SU-DHL-6 (cell line): Measurements from ENCODE around the gene MAP3K19.
A peak's percentile ranks its signal among the peaks of the same experiment; 100 is the strongest.

Source experiments
- H2AFZ ChIP-seq: fragments of 200-600 bp; sonication (generic); 2 replicates; pipeline ENCODE4 v1.6.1; 2014; ENCODE audit warnings: low read depth, mild to moderate bottlenecking, moderate library complexity, mixed read lengths, antibody characterized with exemption, low read length; ENCODE audit not compliant: severe bottlenecking
- H3F3A ChIP-seq: fragments of 200-600 bp; shearing (Covaris generic); 2 replicates; pipeline ENCODE4 v1.6.0; 2016; ENCODE audit warnings: antibody characterized with exemption, mild to moderate bottlenecking; ENCODE audit not compliant: insufficient read depth
- H3K27ac ChIP-seq: fragments of 200-600 bp; sonication (generic); 2 replicates; pipeline ENCODE4 v1.5.1; 2016; ENCODE audit warnings: low read depth, mild to moderate bottlenecking, low read length, moderate library complexity, mixed read lengths
- H3K27me3 ChIP-seq: fragments of 200-600 bp; sonication (generic), shearing (Covaris generic); 2 replicates; pipeline ENCODE4 v1.6.0; 2014; ENCODE audit warnings: mild to moderate bottlenecking, low read length
- H3K36me3 ChIP-seq: fragments of 200-600 bp; sonication (generic); 2 replicates; pipeline ENCODE4 v1.6.1; 2014; ENCODE audit warnings: mild to moderate bottlenecking, low read length, mixed read lengths
- H3K4me2 ChIP-seq: fragments of 300-600, 200-600 bp; shearing (Covaris generic), sonication (generic); 2 replicates; pipeline ENCODE4 v1.6.0; 2014; ENCODE audit warnings: low read length, low read depth, mild to moderate bottlenecking; ENCODE audit not compliant: poor library complexity, severe bottlenecking
- H3K4me3 ChIP-seq: fragments of 200-600 bp; sonication (generic); 2 replicates; pipeline ENCODE4 v1.5.1; 2014; ENCODE audit warnings: antibody characterized with exemption, low read length, mild to moderate bottlenecking, mixed read lengths; ENCODE audit not compliant: insufficient read depth, poor library complexity, severe bottlenecking
- H3K79me2 ChIP-seq: fragments of 200-600 bp; sonication (generic); 2 replicates; pipeline ENCODE4 v1.6.1; 2014; ENCODE audit warnings: mild to moderate bottlenecking, low read length, moderate library complexity; ENCODE audit not compliant: insufficient read depth
- H3K9ac ChIP-seq: fragments of 200-600 bp; sonication (generic); 2 replicates; pipeline ENCODE4 v1.7.0; 2014; ENCODE audit warnings: mild to moderate bottlenecking, low read length
- H3K9me2 ChIP-seq: fragments of 200-600 bp; sonication (generic); replicated peaks from 2 replicates; pipeline ENCODE4 v1.6.1; 2014; ENCODE audit warnings: low read length; ENCODE audit not compliant: insufficient read depth
- H3K9me3 ChIP-seq: fragments of 200-600 bp; sonication (generic); 2 replicates; pipeline ENCODE4 v1.6.1; 2014; ENCODE audit warnings: low read length, mixed read lengths; ENCODE audit not compliant: insufficient read depth
- H4K20me1 ChIP-seq: fragments of 200-600 bp; sonication (generic); 2 replicates; pipeline ENCODE4 v1.6.1; 2014; ENCODE audit warnings: low read depth, mild to moderate bottlenecking, antibody characterized with exemption, low read length, moderate library complexity, mixed read lengths
- EZH2phosphoT487 ChIP-seq: fragments of 200-600 bp; sonication (generic), shearing (Covaris generic); conservative IDR thresholded peaks from 2 replicates; pipeline ENCODE4 v1.6.1; 2018; ENCODE audit warnings: mild to moderate bottlenecking, antibody characterized with exemption, low read length, moderate library complexity, mixed read lengths
- TF ChIP-seq, protein P1 (sequence below): fragments of 200-600 bp; sonication (generic); IDR thresholded peaks from one replicate; pipeline ENCODE4 v1.5.1; 2017; ENCODE audit warnings: antibody characterized with exemption, mild to moderate bottlenecking, low read length, moderate library complexity; ENCODE audit not compliant: insufficient read depth, poor library complexity, severe bottlenecking

MAP3K19 gene

DNA sequence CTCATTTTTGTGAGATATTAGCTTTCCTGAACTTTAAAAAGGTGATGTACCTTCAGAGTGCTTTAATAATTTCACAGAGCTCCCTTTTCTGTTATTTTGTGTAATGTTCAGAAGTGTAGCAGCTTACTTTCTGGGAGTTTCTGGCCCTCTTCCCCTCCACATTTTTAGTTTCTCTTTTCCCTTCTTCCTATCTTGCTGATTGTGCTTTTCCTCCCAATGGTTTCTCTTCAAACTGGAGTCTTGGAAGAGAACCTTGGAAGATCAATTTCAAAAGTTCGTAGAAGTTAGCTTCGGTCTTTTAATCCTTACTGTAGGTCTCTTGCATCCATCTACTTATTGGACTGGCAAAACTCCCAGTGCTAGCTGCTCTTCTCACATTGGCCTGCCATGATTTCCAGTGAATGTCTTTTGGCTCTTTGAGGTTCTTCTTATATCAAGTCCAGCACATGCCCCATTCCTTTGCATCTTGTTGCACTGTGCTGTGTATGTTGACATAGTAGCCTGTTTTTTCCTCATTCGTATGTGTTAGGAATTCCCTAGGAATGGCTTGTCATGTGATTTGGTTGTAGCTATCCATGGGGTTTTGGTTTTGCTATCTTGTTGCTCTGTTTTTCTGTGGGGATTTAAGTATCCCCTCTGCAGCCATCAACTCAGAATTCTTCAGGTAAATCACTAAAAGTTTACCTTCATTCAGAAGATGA, 120.9 kb downstream of the MAP3K19 start:
- no peak overlapping the region for H2AFZ ChIP-seq
- H3K27me3 ChIP-seq = no peaks in the 10 kb centered on the region
- TF ChIP-seq, protein P1, sequence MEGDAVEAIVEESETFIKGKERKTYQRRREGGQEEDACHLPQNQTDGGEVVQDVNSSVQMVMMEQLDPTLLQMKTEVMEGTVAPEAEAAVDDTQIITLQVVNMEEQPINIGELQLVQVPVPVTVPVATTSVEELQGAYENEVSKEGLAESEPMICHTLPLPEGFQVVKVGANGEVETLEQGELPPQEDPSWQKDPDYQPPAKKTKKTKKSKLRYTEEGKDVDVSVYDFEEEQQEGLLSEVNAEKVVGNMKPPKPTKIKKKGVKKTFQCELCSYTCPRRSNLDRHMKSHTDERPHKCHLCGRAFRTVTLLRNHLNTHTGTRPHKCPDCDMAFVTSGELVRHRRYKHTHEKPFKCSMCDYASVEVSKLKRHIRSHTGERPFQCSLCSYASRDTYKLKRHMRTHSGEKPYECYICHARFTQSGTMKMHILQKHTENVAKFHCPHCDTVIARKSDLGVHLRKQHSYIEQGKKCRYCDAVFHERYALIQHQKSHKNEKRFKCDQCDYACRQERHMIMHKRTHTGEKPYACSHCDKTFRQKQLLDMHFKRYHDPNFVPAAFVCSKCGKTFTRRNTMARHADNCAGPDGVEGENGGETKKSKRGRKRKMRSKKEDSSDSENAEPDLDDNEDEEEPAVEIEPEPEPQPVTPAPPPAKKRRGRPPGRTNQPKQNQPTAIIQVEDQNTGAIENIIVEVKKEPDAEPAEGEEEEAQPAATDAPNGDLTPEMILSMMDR = no peak
- TF ChIP-seq EZH2phosphoT487 = no peak
- peaks cover 28% of the 10 kb centered on the region; the same call in 1 of the 2 replicates for H3K36me3 ChIP-seq
- H3K9me3 ChIP-seq = no peaks in the 10 kb centered on the region
- H3F3A ChIP-seq = peaks cover 12% of the 10 kb centered on the region; the same call in 1 of the 2 replicates
- H4K20me1 ChIP-seq = peaks cover 79% of the 10 kb centered on the region
- H3K9me2 ChIP-seq = no peaks in the 10 kb centered on the region
- no peak overlapping the region for H3K9ac ChIP-seq
- peak overlapping the region; percentile 9 for H3K4me2 ChIP-seq
- peaks cover 100% of the 10 kb centered on the region for H3K79me2 ChIP-seq
- H3K4me3 ChIP-seq = no peak overlapping the region
- no peak overlapping the region for H3K27ac ChIP-seq

GRCh38 chr2:134924912-134925311, 122.3 kb downstream of the MAP3K19 start:
- H4K20me1 ChIP-seq = peaks cover 82% of the 10 kb centered on the region
- TF ChIP-seq EZH2phosphoT487 = no peak
- TF ChIP-seq, protein P1 = no peak
- no peaks in the 10 kb centered on the region for H3K9me3 ChIP-seq
- peaks cover 34% of the 10 kb centered on the region for H3K36me3 ChIP-seq
- H3K4me3 ChIP-seq = no peak overlapping the region
- H3K9me2 ChIP-seq = no peaks in the 10 kb centered on the region
- H3K9ac ChIP-seq = no peak overlapping the region
- H3K4me2 ChIP-seq = no peak overlapping the region
- H3K27me3 ChIP-seq = no peaks in the 10 kb centered on the region
- no peak overlapping the region for H2AFZ ChIP-seq
- H3K27ac ChIP-seq = no peak overlapping the region
- H3K79me2 ChIP-seq = peaks cover 100% of the 10 kb centered on the region
- 0 out of 2 replicates have a peak, but pooled peaks cover 12% of the 10 kb centered on the region for H3F3A ChIP-seq

DNA sequence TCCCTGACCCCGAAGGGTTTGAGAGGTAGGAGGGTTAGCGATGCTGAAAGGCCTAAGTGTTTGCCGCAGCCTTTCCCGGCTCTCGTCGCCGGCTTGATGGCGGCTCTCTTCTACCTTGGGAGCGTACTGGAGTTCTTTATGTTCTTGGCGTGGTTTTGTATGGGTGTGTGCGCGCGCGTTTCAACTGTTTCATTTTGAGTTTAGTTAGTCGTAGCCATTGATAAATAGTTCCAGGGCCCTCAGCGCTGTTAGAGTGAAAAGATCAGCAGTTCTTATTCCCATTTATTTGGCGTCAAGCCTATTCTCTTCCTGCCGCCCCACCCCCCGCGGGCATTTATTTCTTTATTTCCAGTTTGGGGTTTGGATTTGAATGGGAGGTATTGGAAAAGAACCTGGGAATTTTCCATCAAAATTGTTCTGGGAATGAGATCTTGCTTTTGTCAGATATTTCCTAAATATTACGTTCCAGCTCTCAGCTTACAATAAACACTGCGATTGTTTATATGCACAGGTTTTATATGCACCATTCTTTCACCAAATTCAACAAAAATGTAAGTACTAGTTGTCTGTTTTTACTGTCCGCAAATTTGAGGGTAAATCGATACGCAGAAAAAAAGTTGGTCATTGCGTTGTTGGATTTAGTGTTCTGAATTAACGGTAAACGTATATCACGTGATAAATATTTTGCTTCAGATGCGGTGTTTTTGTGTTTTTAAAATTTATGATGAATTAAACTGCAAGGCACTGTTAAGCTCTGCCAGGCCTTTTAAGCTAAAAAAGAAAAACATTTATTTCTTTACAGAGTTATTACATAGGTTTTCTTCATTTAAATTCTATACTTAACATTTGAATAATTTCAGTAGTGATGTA, 127.7 kb downstream of the MAP3K19 start:
- H3F3A ChIP-seq = peaks cover 19% of the 10 kb centered on the region
- peak overlapping the region; percentile 97 for H3K27ac ChIP-seq
- H3K4me3 ChIP-seq = peak overlapping the region; percentile 93
- peaks cover 59% of the 10 kb centered on the region for H3K79me2 ChIP-seq
- H3K9me3 ChIP-seq = no peaks in the 10 kb centered on the region
- H3K9me2 ChIP-seq = no peaks in the 10 kb centered on the region
- peak overlapping the region; percentile 100 for H3K4me2 ChIP-seq
- H3K36me3 ChIP-seq = peaks cover 28% of the 10 kb centered on the region
- H3K27me3 ChIP-seq = no peaks in the 10 kb centered on the region
- H4K20me1 ChIP-seq = peaks cover 45% of the 10 kb centered on the region
- no peak for TF ChIP-seq EZH2phosphoT487
- TF ChIP-seq, protein P1 = no peak
- H2AFZ ChIP-seq = peak overlapping the region; percentile 66
- H3K9ac ChIP-seq = peak overlapping the region; percentile 98
